Measurements from ENCODE around the gene GDI2.

DNA sequence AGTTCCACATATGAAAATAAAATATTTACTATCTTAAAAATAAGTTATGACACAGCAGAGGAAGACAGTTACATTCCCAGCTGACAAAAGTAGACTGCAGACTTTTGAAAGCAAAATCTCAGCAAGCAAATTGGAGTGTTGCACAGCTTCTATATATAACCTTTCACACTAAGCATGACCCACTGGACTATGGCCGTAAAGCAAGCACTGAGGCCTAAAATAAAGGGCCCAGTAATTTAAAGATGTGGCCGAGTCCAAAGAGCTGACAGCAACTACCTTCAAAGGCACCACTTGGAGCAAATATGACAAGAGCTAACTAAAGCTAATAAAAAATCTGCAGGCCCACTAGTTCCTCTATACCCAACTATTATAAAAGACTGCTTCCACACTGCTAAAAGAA is 6.5 kb downstream of the GDI2 start:
- no peak for TF ChIP-seq SRF (IDR thresholded peaks at IDR 0.05; ENCODE audit: low read depth)
- no peak for TF ChIP-seq EZH2 (IDR thresholded peaks at IDR 0.05)
- TF ChIP-seq CTCF (IDR thresholded peaks at IDR 0.05 in 2 of 3, conservative IDR thresholded peaks at IDR 0.05 in 1 of 3; ENCODE audit: borderline replicate concordance in 1 of 3, insufficient read depth in 1 of 3, low read depth in 2 of 3, low read length in 2 of 3): no peak
- no peak for TF ChIP-seq POLR2A (IDR thresholded peaks at IDR 0.05; ENCODE audit: borderline replicate concordance, extremely low read depth, insufficient read depth, insufficient read length)
- no peak for TF ChIP-seq REST (IDR thresholded peaks at IDR 0.05; ENCODE audit: low read depth)
- no peak for TF ChIP-seq CEBPB (IDR thresholded peaks at IDR 0.05; ENCODE audit: low read depth)
- TF ChIP-seq EZH2phosphoT487 (IDR thresholded peaks at IDR 0.05; ENCODE audit: borderline replicate concordance): no peak
- no peak for TF ChIP-seq MAX (IDR thresholded peaks at IDR 0.05)
- TF ChIP-seq POLR2AphosphoS5 (IDR thresholded peaks at IDR 0.05; ENCODE audit: low read depth, low read length): no peak
- no peak for TF ChIP-seq YY1 (IDR thresholded peaks at IDR 0.05; ENCODE audit: extremely low read depth, insufficient replicate concordance, low read depth, low read length)
